D721Med (cell line): ENCODE measurements around the gene CCND1.

Source experiments
- DNase-seq: peaks from one replicate; pipeline ENCODE4 v3.0.0; 2011; ENCODE audit warnings: low spot score; ENCODE audit not compliant: insufficient read length
- FAIRE-seq: peaks from 2 replicates; lab custom pipeline; 2011; peaks lifted over from hg19 to GRCh38; lab: Jason Lieb, UNC
- CTCF ChIP-seq: IDR thresholded peaks from 2 replicates; pipeline ENCODE4 v1.5.1; 2012; ENCODE audit warnings: mild to moderate bottlenecking, control low read depth; ENCODE audit not compliant: insufficient read depth; ENCODE audit errors: missing control alignments

The CCND1 gene

GRCh38 chr11:69640995-69641581, at the start of gene CCND1:
Gene CCND1 (plus strand): TSS chr11:69641156. CDS start chr11:69641314, 158 bp downstream.
- no peak for TF ChIP-seq CTCF
- no peak for DNase-seq
- FAIRE-seq = no peak

DNA sequence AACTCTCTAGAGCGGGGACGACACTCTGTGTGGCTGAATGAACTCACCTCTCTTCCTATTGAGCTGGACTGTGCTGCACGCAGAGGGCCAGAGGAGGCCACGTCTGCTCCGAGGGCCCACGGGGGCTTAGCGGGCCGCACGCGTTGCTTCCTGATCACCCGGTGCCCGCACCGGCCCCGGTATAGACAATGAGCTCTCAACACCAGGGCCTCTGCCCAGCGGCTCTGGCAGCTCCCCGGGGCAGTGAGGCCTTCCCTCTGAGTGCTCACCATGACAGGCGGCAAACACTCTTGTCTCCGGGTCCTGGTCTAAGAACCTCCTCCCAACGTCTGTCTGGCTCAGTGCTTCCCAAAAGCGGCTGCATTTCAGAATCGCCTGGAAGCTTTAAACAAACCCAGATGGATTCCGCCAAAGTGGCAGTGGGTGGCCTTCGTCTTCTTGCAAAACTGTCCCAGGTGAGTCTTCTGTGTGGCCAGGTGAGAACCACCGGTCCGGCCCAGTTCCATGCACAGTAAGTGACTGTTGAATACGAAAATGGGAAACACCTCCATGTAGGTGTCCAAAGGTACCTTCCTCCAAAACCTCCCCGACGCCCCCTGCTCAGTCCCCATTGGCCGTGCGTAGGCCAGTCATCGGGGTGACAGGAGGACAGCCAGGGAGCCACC, 47.8 kb upstream of the CCND1 start:
- TF ChIP-seq CTCF = no peak
- FAIRE-seq = no peak
- DNase-seq = no peak

DNA sequence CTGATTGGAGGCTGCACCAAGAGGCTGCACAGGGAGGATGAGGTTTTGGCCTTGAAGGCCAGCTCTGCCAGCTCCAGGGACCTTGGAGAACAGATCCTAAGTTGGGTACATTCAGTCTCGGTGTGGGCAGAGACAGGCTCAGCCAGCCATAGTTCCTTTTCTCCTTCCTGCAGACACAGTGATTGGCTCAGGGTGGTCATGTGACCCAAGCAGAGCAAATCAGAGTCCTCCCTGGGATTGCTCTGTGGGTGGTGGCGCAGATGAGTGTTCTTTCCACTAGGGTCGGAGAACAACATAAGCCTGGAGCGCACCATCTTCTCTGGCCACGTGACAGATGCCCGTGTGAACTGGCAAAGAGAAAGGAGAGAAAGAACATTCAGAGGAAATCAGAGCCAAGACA, 47.1 kb upstream of the CCND1 start:
- DNase-seq (no peak), FAIRE-seq (no peak)
- TF ChIP-seq CTCF = no peak

DNA sequence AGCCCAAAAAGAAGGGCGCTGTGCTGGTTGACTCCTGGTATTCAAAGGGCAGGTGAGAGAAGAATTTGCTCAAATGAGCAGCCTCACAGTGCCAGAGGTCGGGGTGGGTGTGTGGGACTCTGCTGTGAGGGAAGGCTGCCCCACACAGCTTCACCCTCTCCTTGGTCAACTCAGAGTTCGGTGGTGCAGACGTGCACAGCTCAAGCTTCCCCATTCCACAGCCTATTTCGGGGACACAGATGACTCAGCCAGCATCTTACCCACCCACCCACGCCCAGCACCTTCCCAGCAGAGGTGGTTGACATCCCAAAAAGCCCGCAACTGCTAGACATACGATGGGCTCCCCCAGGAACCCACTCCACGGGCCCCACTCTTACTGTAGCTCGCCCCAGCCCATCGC, 46.5 kb upstream of the CCND1 start:
- DNase-seq = no peak
- no peak for FAIRE-seq
- TF ChIP-seq CTCF = no peak

DNA sequence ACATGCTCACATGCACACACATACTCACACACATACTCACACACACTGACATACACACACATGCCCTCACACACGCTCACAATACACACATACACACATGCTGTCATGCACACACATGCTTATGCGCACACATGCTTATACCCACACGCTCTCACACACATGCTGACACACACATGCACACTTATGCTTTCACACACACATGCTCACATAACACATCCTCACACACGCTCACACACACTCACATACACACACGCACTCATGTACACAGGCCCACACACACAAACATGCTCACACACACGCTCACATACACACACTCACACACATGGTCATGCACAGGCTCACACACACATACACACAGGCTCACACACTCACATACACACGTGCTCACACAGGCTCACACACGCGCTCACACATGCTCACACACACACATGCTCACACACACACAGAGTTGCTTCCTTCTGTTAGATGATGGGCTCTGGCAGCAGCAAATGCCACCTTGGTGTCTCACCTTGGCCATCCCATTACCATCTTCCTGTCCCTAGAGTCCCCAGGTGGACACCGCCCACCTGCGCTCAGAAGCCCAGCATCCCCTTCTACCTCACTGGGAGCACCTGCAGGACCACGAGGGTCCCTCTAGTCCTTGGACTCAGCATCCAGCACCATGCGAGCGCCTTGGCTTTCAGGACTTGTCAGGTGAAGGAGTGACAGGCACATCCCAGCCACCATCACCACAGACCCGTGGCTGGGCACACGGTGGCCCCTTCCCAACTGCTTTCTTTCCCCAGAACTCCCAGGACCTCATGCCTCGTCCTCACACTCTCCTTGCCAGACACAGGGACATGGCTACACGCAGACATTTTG, 44.9 kb upstream of the CCND1 start:
- no peak for TF ChIP-seq CTCF
- FAIRE-seq (no peak), DNase-seq (no peak)

DNA sequence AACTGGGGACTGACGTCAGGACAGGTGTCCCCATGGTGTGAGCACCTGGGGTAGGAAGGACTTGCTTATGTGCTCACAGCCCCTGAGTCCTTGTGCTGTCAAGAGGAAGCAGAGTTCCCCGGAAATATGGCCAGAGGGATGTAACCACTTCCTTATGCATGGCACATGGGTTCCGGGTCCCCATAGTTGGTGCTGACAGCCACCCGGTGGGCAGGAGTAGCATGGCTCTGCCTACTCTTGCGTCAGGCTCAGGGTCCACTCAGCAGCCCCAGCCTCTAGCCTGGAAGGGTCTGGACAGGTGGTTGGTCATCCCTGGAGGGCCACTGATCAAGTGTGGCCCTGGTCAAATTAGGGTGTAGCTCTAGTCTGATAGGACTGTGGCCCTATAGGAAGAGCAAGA, 42.8 kb upstream of the CCND1 start:
- DNase-seq = no peak
- FAIRE-seq = no peak

More for the DNA sequence above, 42.8 kb upstream of the CCND1 start:
- no peak for TF ChIP-seq CTCF
